Stimulated activated CD8-positive, alpha-beta memory T cell treated with anti-CD3 and anti-CD28 coated beads, Interleukin-2, amount 100 ng/mL, for 1 hour (primary cell): ENCODE results near the gene POLD1.

Experiments used
- DNase-seq, 2 donors: peaks; one replicate each; pipeline ENCODE4 v3.0.0-alpha.2; 2020; ENCODE audit warnings: low read depth in 2 of 2

POLD1 gene

GRCh38 chr19:50465986-50466705 is 82.0 kb downstream of the POLD1 start:
- no peak for DNase-seq

DNA sequence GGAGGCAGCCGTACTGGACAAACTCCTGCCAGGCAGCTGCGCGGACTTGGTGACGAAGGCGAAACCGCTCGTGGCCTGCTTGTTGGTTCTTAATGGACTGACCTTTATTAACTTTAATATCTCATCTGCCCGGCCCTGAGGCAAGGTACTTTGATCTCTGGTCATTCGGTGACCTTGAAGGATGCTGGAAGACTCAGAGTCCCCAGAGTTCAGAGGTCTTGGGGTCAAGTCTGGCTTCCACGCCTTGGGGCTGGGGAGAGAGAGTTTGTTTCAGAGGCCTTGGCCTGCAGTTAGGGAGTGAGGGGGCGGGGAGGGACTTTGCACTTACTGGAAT is 82.5 kb downstream of the POLD1 start:
- no peak for DNase-seq

- no peak for DNase-seq
Measured at GRCh38 chr19:50467566-50467965, 83.4 kb downstream of the POLD1 start.
